ELR (cell line): ENCODE measurements around the gene HMCN2.
"Not testable (repeated sequence)": the region's sequence is repeated elsewhere in the genome, so short reads cannot be mapped to it uniquely, and the experiment has no call there.

Experiments
- DNase-seq: peaks from one replicate; pipeline ENCODE4 v3.0.0-alpha.2; 2015; ENCODE audit warnings: low read depth

HMCN2 gene

GRCh38 chr9:130393681-130394071, 128.1 kb downstream of the HMCN2 start:
- DNase-seq, result no peak

- no peak for DNase-seq
Measured at GRCh38 chr9:130394320-130394719, 128.8 kb downstream of the HMCN2 start.

- no peak for DNase-seq
Measured at GRCh38 chr9:130394814-130395470, 129.4 kb downstream of the HMCN2 start.

GRCh38 chr9:130395810-130396435, 130.4 kb downstream of the HMCN2 start:
- DNase-seq, result no peak

GRCh38 chr9:130396581-130396980, 131.0 kb downstream of the HMCN2 start:
- no peak for DNase-seq

- DNase-seq, result no peak
Measured at GRCh38 chr9:130398487-130399240, 133.1 kb downstream of the HMCN2 start.

GRCh38 chr9:130399768-130400167, 134.2 kb downstream of the HMCN2 start:
- DNase-seq, result no peak

- no peak for DNase-seq
Measured at GRCh38 chr9:130400870-130401269, 135.3 kb downstream of the HMCN2 start.

GRCh38 chr9:130401742-130402141, 136.2 kb downstream of the HMCN2 start:
- DNase-seq, result not testable (repeated sequence)

- no peak for DNase-seq
Measured at GRCh38 chr9:130402243-130402642, 136.7 kb downstream of the HMCN2 start.

GRCh38 chr9:130402645-130403440, 137.3 kb downstream of the HMCN2 start:
- no peak for DNase-seq

- DNase-seq, result no peak
Measured at GRCh38 chr9:130405657-130406257, 140.2 kb downstream of the HMCN2 start.

GRCh38 chr9:130406278-130406895, 140.8 kb downstream of the HMCN2 start:
- no peak for DNase-seq

- no peak for DNase-seq
Measured at GRCh38 chr9:130407916-130408663, 142.5 kb downstream of the HMCN2 start.

GRCh38 chr9:130408669-130409068, 143.1 kb downstream of the HMCN2 start:
- no peak for DNase-seq

GRCh38 chr9:130409246-130409645, 143.7 kb downstream of the HMCN2 start:
- DNase-seq, result no peak

GRCh38 chr9:130410443-130410842, 144.9 kb downstream of the HMCN2 start:
- DNase-seq, result no peak

- DNase-seq, result no peak
Measured at GRCh38 chr9:130411566-130411915, 146.0 kb downstream of the HMCN2 start.

- DNase-seq, result no peak
Measured at GRCh38 chr9:130414081-130414731, 148.6 kb downstream of the HMCN2 start.
